ENCODE measurements around the gene UBA6.

Gene UBA6

GRCh38 chr4:67682266-67682665, 18.7 kb downstream of the UBA6 start:
- DNase-seq (ENCODE audit: low spot score) = no peak
- TF ChIP-seq CTCF (IDR thresholded peaks at IDR 0.05; ENCODE audit: extremely low read depth, insufficient read depth, missing control alignments) = no peak
- in situ Hi-C loops (cut with MboI; ENCODE audit: low pct_unique_long_range_greater_than_20kb, low sequenced_read_pairs, unreplicated experiment) = no loop called here

- no peak for DNase-seq (ENCODE audit: low spot score)
- in situ Hi-C loops (cut with MboI; ENCODE audit: low pct_unique_long_range_greater_than_20kb, low sequenced_read_pairs, unreplicated experiment) = no loop called here
- TF ChIP-seq CTCF (IDR thresholded peaks at IDR 0.05; ENCODE audit: extremely low read depth, insufficient read depth, missing control alignments) = no peak
Measured at GRCh38 chr4:67680581-67681222, 20.3 kb downstream of the UBA6 start.

GRCh38 chr4:67678612-67679011, 22.3 kb downstream of the UBA6 start:
- in situ Hi-C loops (cut with MboI; ENCODE audit: low pct_unique_long_range_greater_than_20kb, low sequenced_read_pairs, unreplicated experiment) = no loop called here
- DNase-seq (ENCODE audit: low spot score) = no peak
- TF ChIP-seq CTCF (IDR thresholded peaks at IDR 0.05; ENCODE audit: extremely low read depth, insufficient read depth, missing control alignments) = no peak

GRCh38 chr4:67674098-67674497, 26.9 kb downstream of the UBA6 start:
- no peak for TF ChIP-seq CTCF (IDR thresholded peaks at IDR 0.05; ENCODE audit: extremely low read depth, insufficient read depth, missing control alignments)
- no peak for DNase-seq (ENCODE audit: low spot score)
- in situ Hi-C loops (cut with MboI; ENCODE audit: low pct_unique_long_range_greater_than_20kb, low sequenced_read_pairs, unreplicated experiment) = no loop called here

- in situ Hi-C loops (cut with MboI; ENCODE audit: low pct_unique_long_range_greater_than_20kb, low sequenced_read_pairs, unreplicated experiment) = no loop called here
- no peak for TF ChIP-seq CTCF (IDR thresholded peaks at IDR 0.05; ENCODE audit: extremely low read depth, insufficient read depth, missing control alignments)
- DNase-seq (ENCODE audit: low spot score) = no peak
Measured at GRCh38 chr4:67668315-67668714, 32.6 kb downstream of the UBA6 start.

GRCh38 chr4:67660418-67660817, 40.5 kb downstream of the UBA6 start:
- DNase-seq (ENCODE audit: low spot score) = no peak
- no peak for TF ChIP-seq CTCF (IDR thresholded peaks at IDR 0.05; ENCODE audit: extremely low read depth, insufficient read depth, missing control alignments)
- in situ Hi-C loops (cut with MboI; ENCODE audit: low pct_unique_long_range_greater_than_20kb, low sequenced_read_pairs, unreplicated experiment) = no loop called here

Data from GM13977 (cell line).